Activated CD8-positive, alpha-beta memory T cell treated with anti-CD3 and anti-CD28 coated beads, Interleukin-2, amount 50 U/mL, for 24 hours (primary cell): ENCODE measurements around the gene CDK11B.

ENCODE experiments used
- DNase-seq: peaks from one replicate; pipeline ENCODE4 v3.0.0-alpha.2; 2020; ENCODE audit errors: extremely low read depth

The CDK11B gene

GRCh38 chr1:1627829-1628753 is 30.7 kb downstream of the CDK11B start:
- no peak for DNase-seq

GRCh38 chr1:1627261-1627828 is 31.5 kb downstream of the CDK11B start:
- no peak for DNase-seq

- no peak for DNase-seq
Observed at GRCh38 chr1:1626207-1627141, 32.3 kb downstream of the CDK11B start.

GRCh38 chr1:1625824-1626206 is 33.0 kb downstream of the CDK11B start:
- DNase-seq: no peak

- DNase-seq: no peak
Observed at GRCh38 chr1:1625404-1625775, 33.4 kb downstream of the CDK11B start.

GRCh38 chr1:1624443-1625403 is 34.1 kb downstream of the CDK11B start:
- no peak for DNase-seq

- no peak for DNase-seq
Observed at GRCh38 chr1:1623631-1624442, 35.0 kb downstream of the CDK11B start.

GRCh38 chr1:1623181-1623630 is 35.6 kb downstream of the CDK11B start:
- DNase-seq: no peak

- no peak for DNase-seq
Observed at GRCh38 chr1:1622788-1623094, 36.1 kb downstream of the CDK11B start.

GRCh38 chr1:1622010-1622787 is 36.6 kb downstream of the CDK11B start:
- no peak for DNase-seq

- DNase-seq: no peak
Observed at GRCh38 chr1:1621173-1622009, 37.4 kb downstream of the CDK11B start.

GRCh38 chr1:1620433-1621139 is 38.2 kb downstream of the CDK11B start:
- DNase-seq: no peak

- DNase-seq: no peak
Observed at GRCh38 chr1:1619917-1620361, 38.9 kb downstream of the CDK11B start.

- no peak for DNase-seq
Observed at GRCh38 chr1:1618396-1619068, 40.3 kb downstream of the CDK11B start.

- DNase-seq: no peak
Observed at GRCh38 chr1:1617925-1618324, 40.9 kb downstream of the CDK11B start.

GRCh38 chr1:1617516-1617915 is 41.3 kb downstream of the CDK11B start:
- no peak for DNase-seq

- no peak for DNase-seq
Observed at GRCh38 chr1:1616838-1617237, 42.0 kb downstream of the CDK11B start.
